ENCODE results near the gene TMTC1. TPM values are rescaled to one million over a fixed set of nuclear protein-coding genes. Genes with fewer than 3 reads are reported as not detected.

The TMTC1 gene
- total and polyA plus RNA-seq, 12 donors: 5.1 to 82.2 (median 41.8) TPM

DNA sequence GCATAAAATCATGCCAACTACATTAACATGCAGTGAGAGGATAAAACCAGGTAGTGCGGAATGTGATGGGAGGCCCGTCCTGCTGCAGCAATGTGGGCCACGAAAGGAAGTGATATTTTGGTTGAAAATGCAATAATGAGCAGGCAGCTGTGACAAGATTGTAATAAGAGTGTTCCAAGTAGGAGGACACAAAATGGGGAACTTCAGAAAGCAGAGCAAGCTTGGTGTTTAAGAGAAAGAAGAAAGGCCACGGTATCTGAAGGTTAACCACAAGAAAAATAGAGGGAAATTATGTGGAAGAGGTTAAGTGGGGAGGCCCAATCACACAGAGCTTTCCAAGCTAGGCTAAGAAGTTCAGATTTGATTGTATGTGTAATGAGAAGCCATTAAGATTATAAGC, 320.5 kb downstream of the TMTC1 start:
- DNase-seq: no peak
- WGBS, 4 donors: 68 to 81% (median 74%) methylated on average over 4 of the region's 4 CpGs
- H3K27ac ChIP-seq: no peak overlapping the region
- TF ChIP-seq, protein P1, sequence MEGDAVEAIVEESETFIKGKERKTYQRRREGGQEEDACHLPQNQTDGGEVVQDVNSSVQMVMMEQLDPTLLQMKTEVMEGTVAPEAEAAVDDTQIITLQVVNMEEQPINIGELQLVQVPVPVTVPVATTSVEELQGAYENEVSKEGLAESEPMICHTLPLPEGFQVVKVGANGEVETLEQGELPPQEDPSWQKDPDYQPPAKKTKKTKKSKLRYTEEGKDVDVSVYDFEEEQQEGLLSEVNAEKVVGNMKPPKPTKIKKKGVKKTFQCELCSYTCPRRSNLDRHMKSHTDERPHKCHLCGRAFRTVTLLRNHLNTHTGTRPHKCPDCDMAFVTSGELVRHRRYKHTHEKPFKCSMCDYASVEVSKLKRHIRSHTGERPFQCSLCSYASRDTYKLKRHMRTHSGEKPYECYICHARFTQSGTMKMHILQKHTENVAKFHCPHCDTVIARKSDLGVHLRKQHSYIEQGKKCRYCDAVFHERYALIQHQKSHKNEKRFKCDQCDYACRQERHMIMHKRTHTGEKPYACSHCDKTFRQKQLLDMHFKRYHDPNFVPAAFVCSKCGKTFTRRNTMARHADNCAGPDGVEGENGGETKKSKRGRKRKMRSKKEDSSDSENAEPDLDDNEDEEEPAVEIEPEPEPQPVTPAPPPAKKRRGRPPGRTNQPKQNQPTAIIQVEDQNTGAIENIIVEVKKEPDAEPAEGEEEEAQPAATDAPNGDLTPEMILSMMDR (IDR thresholded peaks at IDR 0.05): no peak
- TF ChIP-seq POLR2A (IDR thresholded peaks at IDR 0.05): no peak
- intact Hi-C loops (cut with DNase I): no loop called here
- H3K27me3 ChIP-seq: no peaks in the 10 kb centered on the region
- H3K4me3 ChIP-seq: no peak overlapping the region
- no peaks in the 10 kb centered on the region for H3K9me3 ChIP-seq (replicated peaks in 1 of 3)
- H3K4me1 ChIP-seq (replicated peaks in 1 of 2): no peaks in the 10 kb centered on the region
- H3K36me3 ChIP-seq (replicated peaks in 1 of 2): no peaks in the 10 kb centered on the region

DNA sequence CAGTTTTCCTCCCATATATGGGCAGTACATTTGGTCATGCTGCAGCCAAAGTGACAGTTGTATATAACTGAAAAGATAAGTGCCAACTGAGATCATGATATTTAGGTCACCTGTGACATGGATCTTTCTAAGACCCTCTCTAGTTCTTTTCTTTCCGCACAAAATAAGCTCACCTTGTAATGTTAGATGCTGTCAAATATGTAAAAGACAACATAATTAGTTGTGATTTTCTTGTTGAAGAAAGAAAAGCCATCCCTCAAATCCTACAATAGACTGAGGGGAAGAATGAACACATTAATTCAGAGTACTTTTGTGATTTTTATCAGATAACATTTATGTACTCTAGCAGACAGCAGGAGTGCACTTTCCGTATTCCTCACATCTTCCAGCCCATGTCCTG, 323.7 kb downstream of the TMTC1 start:
- Histone ChIP-seq H3K27ac (no peak overlapping the region), H3K36me3 (replicated peaks in 1 of 2) (no peaks in the 10 kb centered on the region), H3K4me1 (replicated peaks in 1 of 2) (no peaks in the 10 kb centered on the region), H3K27me3 (no peaks in the 10 kb centered on the region), H3K9me3 (replicated peaks in 1 of 3) (no peaks in the 10 kb centered on the region), H3K4me3 (no peak overlapping the region)
- intact Hi-C loops (cut with DNase I): no loop called here
- no peak for DNase-seq
- WGBS, 4 donors: 91 to 95% (median 93%) methylated on average over 2 of the region's 2 CpGs
- TF ChIP-seq POLR2A (IDR thresholded peaks at IDR 0.05): no peak
- TF ChIP-seq, protein P1 (IDR thresholded peaks at IDR 0.05): no peak

DNA sequence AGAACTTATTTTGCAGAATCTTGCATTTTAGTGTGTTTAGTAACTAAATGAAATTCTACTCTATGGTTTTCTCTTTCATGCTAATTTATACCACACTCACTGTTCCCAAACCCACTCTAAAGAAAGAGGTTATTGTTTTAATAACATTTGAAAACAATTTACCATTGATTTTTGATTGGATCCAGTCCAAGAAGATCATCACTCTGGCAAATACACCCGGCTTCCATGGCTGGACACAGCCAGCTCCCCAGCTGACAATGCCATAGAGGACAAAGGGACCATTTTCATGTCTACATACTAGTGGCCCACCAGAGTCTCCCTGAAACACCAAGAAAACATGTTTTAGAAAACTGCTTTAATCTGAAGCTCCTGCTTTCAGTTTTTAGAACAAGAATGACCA, 328.7 kb downstream of the TMTC1 start:
- no peak overlapping the region for H3K4me3 ChIP-seq
- 61 to 83% (median 71%) methylated on average over 1 of the region's 1 CpG for WGBS, 4 donors
- intact Hi-C loops (cut with DNase I): no loop called here
- TF ChIP-seq, protein P1 (IDR thresholded peaks at IDR 0.05): no peak
- no peak for TF ChIP-seq POLR2A (IDR thresholded peaks at IDR 0.05)
- H3K9me3 ChIP-seq (replicated peaks in 1 of 3): no peaks in the 10 kb centered on the region
- H3K27ac ChIP-seq: no peak overlapping the region
- H3K4me1 ChIP-seq (replicated peaks in 1 of 2): no peaks in the 10 kb centered on the region
- no peaks in the 10 kb centered on the region for H3K36me3 ChIP-seq (replicated peaks in 1 of 2)
- no peak for DNase-seq
- no peaks in the 10 kb centered on the region for H3K27me3 ChIP-seq

DNA sequence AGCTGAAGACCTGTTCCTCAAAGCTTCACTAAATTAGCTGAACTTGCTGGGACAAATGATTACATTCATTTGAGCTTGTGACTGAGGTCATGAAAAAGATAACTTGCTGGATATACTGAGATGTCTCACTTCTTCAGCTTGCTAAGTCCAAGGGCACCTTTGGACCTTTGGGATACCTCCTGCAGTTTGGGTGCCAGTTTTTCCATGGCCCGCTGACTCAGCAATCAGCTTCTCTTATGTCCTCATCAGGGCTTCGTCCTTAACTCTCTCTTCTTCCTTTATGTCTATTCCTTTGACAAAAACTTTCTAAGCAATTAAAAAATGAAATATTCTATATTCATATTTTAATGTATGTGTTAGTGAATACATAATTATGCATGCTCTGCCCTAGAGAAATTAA, 331.9 kb downstream of the TMTC1 start:
- no peak for DNase-seq
- Histone ChIP-seq H3K4me1 (replicated peaks in 1 of 2) (no peaks in the 10 kb centered on the region), H3K9me3 (replicated peaks in 1 of 3) (no peaks in the 10 kb centered on the region), H3K27ac (no peak overlapping the region), H3K4me3 (no peak overlapping the region), H3K36me3 (replicated peaks in 1 of 2) (no peaks in the 10 kb centered on the region), H3K27me3 (no peaks in the 10 kb centered on the region)
- 87 to 92% (median 91%) methylated on average over 2 of the region's 2 CpGs for WGBS, 4 donors
- intact Hi-C loops (cut with DNase I): no loop called here
- TF ChIP-seq POLR2A (IDR thresholded peaks at IDR 0.05): no peak
- TF ChIP-seq, protein P1 (IDR thresholded peaks at IDR 0.05): no peak
